HCT116 (cell line): ENCODE results near the gene APOL6.

Experiments used
- EZH2 ChIP-seq: fragments of 200-600 bp; sonication (generic); IDR thresholded peaks from 2 replicates; pipeline ENCODE4 v1.6.1; 2017; ENCODE audit warnings: antibody characterized with exemption, mixed run types
- EZH2phosphoT487 ChIP-seq: fragments of 200-600 bp; IDR thresholded peaks from 2 replicates; pipeline ENCODE4 v1.6.1; 2018; ENCODE audit warnings: antibody characterized with exemption, borderline replicate concordance
- POLR2AphosphoS5 ChIP-seq: IDR thresholded peaks from 2 replicates; pipeline ENCODE4 v1.6.1; 2011; ENCODE audit warnings: mild to moderate bottlenecking, low read depth, low read length, moderate library complexity
- YY1 ChIP-seq: IDR thresholded peaks from 2 replicates; pipeline ENCODE4 v1.6.1; 2011; ENCODE audit warnings: low read length, low read depth, moderate library complexity, mild to moderate bottlenecking; ENCODE audit not compliant: insufficient replicate concordance; ENCODE audit errors: extremely low read depth
- TF ChIP-seq, protein P1 (sequence below), 3 experiments: fragments of 200-600 bp in 1 of 3; sonication (generic) in 1 of 3; IDR thresholded peaks in 2 of 3; conservative IDR thresholded peaks in 1 of 3; 2 replicates each; pipeline ENCODE4 v1.5.1; 2012 to 2017; ENCODE audit warnings: low read depth in 2 of 3, low read length in 2 of 3, antibody characterized with exemption in 1 of 3, borderline replicate concordance in 1 of 3, control low read depth in 1 of 3, mild to moderate bottlenecking in 1 of 3, mixed read lengths in 1 of 3, mixed run types in 1 of 3, moderate library complexity in 1 of 3; ENCODE audit not compliant: insufficient read depth in 1 of 3
- TF ChIP-seq, protein P2 (sequence below): IDR thresholded peaks from 2 replicates; pipeline ENCODE4 v1.6.1; 2012; ENCODE audit warnings: low read depth
- TF ChIP-seq, protein P3 (sequence below): IDR thresholded peaks from 2 replicates; pipeline ENCODE4 v1.6.1; 2012

DNA sequence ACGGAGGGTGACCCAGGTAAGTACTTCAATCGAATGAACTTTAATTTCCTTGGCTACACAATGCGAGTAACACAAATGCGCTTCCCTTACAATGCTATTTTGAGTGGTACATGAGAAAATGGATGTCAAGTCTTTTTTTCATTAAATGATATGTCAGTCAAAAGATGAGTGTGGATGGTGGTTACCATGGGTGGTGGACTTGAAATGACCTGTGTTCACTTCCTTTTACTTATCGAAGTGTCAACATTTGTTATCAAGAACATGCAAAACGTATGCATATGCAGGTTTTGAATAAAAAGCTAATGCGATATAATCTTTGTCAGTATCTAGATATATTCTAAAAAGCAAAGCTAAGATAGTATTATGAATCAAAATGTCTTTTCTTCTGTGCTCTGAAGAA lies 60.7 kb downstream of the APOL6 start:
- TF ChIP-seq, protein P1, sequence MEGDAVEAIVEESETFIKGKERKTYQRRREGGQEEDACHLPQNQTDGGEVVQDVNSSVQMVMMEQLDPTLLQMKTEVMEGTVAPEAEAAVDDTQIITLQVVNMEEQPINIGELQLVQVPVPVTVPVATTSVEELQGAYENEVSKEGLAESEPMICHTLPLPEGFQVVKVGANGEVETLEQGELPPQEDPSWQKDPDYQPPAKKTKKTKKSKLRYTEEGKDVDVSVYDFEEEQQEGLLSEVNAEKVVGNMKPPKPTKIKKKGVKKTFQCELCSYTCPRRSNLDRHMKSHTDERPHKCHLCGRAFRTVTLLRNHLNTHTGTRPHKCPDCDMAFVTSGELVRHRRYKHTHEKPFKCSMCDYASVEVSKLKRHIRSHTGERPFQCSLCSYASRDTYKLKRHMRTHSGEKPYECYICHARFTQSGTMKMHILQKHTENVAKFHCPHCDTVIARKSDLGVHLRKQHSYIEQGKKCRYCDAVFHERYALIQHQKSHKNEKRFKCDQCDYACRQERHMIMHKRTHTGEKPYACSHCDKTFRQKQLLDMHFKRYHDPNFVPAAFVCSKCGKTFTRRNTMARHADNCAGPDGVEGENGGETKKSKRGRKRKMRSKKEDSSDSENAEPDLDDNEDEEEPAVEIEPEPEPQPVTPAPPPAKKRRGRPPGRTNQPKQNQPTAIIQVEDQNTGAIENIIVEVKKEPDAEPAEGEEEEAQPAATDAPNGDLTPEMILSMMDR (IDR thresholded peaks at IDR 0.05 in 2 of 3, conservative IDR thresholded peaks at IDR 0.05 in 1 of 3; ENCODE audit: borderline replicate concordance in 1 of 3, insufficient read depth in 1 of 3, low read depth in 2 of 3, low read length in 2 of 3): no peak
- TF ChIP-seq YY1 (no peak), POLR2AphosphoS5 (no peak), EZH2 (no peak), EZH2phosphoT487 (no peak)
- TF ChIP-seq, protein P2, sequence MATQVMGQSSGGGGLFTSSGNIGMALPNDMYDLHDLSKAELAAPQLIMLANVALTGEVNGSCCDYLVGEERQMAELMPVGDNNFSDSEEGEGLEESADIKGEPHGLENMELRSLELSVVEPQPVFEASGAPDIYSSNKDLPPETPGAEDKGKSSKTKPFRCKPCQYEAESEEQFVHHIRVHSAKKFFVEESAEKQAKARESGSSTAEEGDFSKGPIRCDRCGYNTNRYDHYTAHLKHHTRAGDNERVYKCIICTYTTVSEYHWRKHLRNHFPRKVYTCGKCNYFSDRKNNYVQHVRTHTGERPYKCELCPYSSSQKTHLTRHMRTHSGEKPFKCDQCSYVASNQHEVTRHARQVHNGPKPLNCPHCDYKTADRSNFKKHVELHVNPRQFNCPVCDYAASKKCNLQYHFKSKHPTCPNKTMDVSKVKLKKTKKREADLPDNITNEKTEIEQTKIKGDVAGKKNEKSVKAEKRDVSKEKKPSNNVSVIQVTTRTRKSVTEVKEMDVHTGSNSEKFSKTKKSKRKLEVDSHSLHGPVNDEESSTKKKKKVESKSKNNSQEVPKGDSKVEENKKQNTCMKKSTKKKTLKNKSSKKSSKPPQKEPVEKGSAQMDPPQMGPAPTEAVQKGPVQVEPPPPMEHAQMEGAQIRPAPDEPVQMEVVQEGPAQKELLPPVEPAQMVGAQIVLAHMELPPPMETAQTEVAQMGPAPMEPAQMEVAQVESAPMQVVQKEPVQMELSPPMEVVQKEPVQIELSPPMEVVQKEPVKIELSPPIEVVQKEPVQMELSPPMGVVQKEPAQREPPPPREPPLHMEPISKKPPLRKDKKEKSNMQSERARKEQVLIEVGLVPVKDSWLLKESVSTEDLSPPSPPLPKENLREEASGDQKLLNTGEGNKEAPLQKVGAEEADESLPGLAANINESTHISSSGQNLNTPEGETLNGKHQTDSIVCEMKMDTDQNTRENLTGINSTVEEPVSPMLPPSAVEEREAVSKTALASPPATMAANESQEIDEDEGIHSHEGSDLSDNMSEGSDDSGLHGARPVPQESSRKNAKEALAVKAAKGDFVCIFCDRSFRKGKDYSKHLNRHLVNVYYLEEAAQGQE: no peak
- TF ChIP-seq, protein P3, sequence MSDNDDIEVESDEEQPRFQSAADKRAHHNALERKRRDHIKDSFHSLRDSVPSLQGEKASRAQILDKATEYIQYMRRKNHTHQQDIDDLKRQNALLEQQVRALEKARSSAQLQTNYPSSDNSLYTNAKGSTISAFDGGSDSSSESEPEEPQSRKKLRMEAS: no peak
